Body of pancreas (tissue), 4 donors: ENCODE measurements around the gene INSYN2B. TPM values are rescaled to one million over a fixed set of nuclear protein-coding genes. Genes with fewer than 3 reads are reported as not detected.
A peak's percentile ranks its signal among the peaks of the same experiment; 100 is the strongest.

Source experiments
- ATAC-seq: fragments of 150-250 bp; one replicate; pipeline ENCODE4 v1.9.1; 2016
- DNase-seq, 4 donors: peaks; one replicate each; pipeline ENCODE4 v3.0.0-alpha.2; 2019
- H3K27ac ChIP-seq, 4 donors: fragments of 200-600 bp; sonication (generic); 1 replicate in 3 of 4; 2 replicates in 1 of 4; pipeline versions ENCODE4 v1.5.1 to v1.6.1; 2016 to 2019; ENCODE audit warnings: mild to moderate bottlenecking in 1 of 4, mixed read lengths in 1 of 4, moderate library complexity in 1 of 4
- H3K27me3 ChIP-seq, 2 donors: fragments of 200-600 bp; sonication (generic); one replicate each; pipeline ENCODE4 v1.6.0; 2016; ENCODE audit warnings: mild to moderate bottlenecking in 1 of 2
- H3K36me3 ChIP-seq, 2 donors: fragments of 200-600 bp; sonication (generic); replicated peaks in 1 of 2; 2 replicates each; pipeline ENCODE4 v1.5.1; 2016; ENCODE audit warnings: low read depth in 2 of 2; ENCODE audit not compliant: insufficient read depth in 1 of 2
- H3K4me1 ChIP-seq: fragments of 200-600 bp; sonication (generic); one replicate; pipeline ENCODE4 v1.6.0; 2016
- H3K4me3 ChIP-seq, 2 donors: fragments of 200-600 bp; sonication (generic); 1 replicate in 1 of 2; 2 replicates in 1 of 2; pipeline ENCODE4 v1.5.1; 2016 to 2019
- H3K9me3 ChIP-seq, 3 donors: fragments of 200-600 bp; sonication (generic); 1 replicate in 2 of 3; 2 replicates in 1 of 3; pipeline ENCODE4 v1.5.1; 2016
- CTCF ChIP-seq, 7 experiments: fragments of 450-650 bp in 4 of 7; fragments of 200-600 bp in 3 of 7; sonication (generic) in 3 of 7; IDR thresholded peaks; one replicate each; pipeline ENCODE4 v1.5.1; 2016 to 2019; ENCODE audit warnings: antibody characterized with exemption in 7 of 7
- POLR2A ChIP-seq, 3 donors: fragments of 450-650 bp; IDR thresholded peaks; one replicate each; pipeline ENCODE4 v1.6.1; 2016; ENCODE audit warnings: antibody characterized with exemption in 3 of 3, mild to moderate bottlenecking in 2 of 3
- WGBS, 2 donors: methylation state at CpG; one replicate each; pipeline ENCODE4 v1.1.5; 2017; 5-methylcytosine and 5-hydroxymethylcytosine counted together
- intact Hi-C: fragments of 100-400 bp; cut with DNase I; formaldehyde crosslinking; loops from one replicate; pipeline ENCODE4 v1.15.1; 2023
- total RNA-seq, 2 donors: library from RNA; depleted of rRNA; stranded (reverse); fragments of >200 nt; gene quantifications; one replicate each; pipeline ENCODE4 v1.1.0, GENCODE V29; 2016

INSYN2B gene
- total RNA-seq, 2 donors from 2014 or later = not detected

- Histone ChIP-seq H3K27ac (no peak overlapping the region), H3K27me3 (no peaks in the 10 kb centered on the region), H3K9me3 (no peaks in the 10 kb centered on the region), H3K36me3 (no peaks in the 10 kb centered on the region), H3K4me3 (no peak overlapping the region), H3K4me1 (no peaks in the 10 kb centered on the region)
- ATAC-seq = no peak
- TF ChIP-seq POLR2A (IDR thresholded peaks at IDR 0.05) = no peak
- TF ChIP-seq CTCF (IDR thresholded peaks at IDR 0.05) = no peak
- 78 to 79% methylated on average over 5 of the region's 5 CpGs for WGBS, 2 donors
- DNase-seq = no peak
- intact Hi-C loops = no loop called here
Observed at GRCh38 chr5:169946743-169947295, 33.5 kb downstream of the INSYN2B start.

GRCh38 chr5:169945831-169946261, 34.4 kb downstream of the INSYN2B start:
- ATAC-seq (no peak), DNase-seq (peak in 2 of 4 donors; percentile 9 to 17)
- H3K27ac ChIP-seq = no peak overlapping the region
- no peaks in the 10 kb centered on the region for H3K9me3 ChIP-seq
- no peaks in the 10 kb centered on the region for H3K27me3 ChIP-seq
- intact Hi-C loops = no loop called here
- no peaks in the 10 kb centered on the region for H3K36me3 ChIP-seq
- TF ChIP-seq CTCF (IDR thresholded peaks at IDR 0.05) = no peak
- no peak for TF ChIP-seq POLR2A (IDR thresholded peaks at IDR 0.05)
- H3K4me1 ChIP-seq = no peaks in the 10 kb centered on the region
- 14 to 32% methylated on average over 3 of the region's 3 CpGs for WGBS, 2 donors
- H3K4me3 ChIP-seq = no peak overlapping the region

- no peak for TF ChIP-seq CTCF (IDR thresholded peaks at IDR 0.05)
- TF ChIP-seq POLR2A (IDR thresholded peaks at IDR 0.05) = no peak
- Histone ChIP-seq H3K27ac (no peak overlapping the region), H3K4me1 (no peaks in the 10 kb centered on the region), H3K27me3 (no peaks in the 10 kb centered on the region), H3K9me3 (no peaks in the 10 kb centered on the region), H3K4me3 (no peak overlapping the region), H3K36me3 (no peaks in the 10 kb centered on the region)
- intact Hi-C loops = no loop called here
- WGBS, 2 donors = 41 to 44% methylated on average over 8 of the region's 8 CpGs
- ATAC-seq (no peak), DNase-seq (no peak)
Observed at GRCh38 chr5:169944922-169945680, 35.2 kb downstream of the INSYN2B start.

GRCh38 chr5:169944115-169944514, 36.2 kb downstream of the INSYN2B start:
- intact Hi-C loops = no loop called here
- no peaks in the 10 kb centered on the region for H3K36me3 ChIP-seq
- H3K9me3 ChIP-seq = no peaks in the 10 kb centered on the region
- H3K27me3 ChIP-seq = no peaks in the 10 kb centered on the region
- ATAC-seq (no peak), DNase-seq (no peak)
- no peak overlapping the region for H3K4me3 ChIP-seq
- H3K4me1 ChIP-seq = no peaks in the 10 kb centered on the region
- H3K27ac ChIP-seq = no peak overlapping the region
- no peak for TF ChIP-seq CTCF (IDR thresholded peaks at IDR 0.05)
- 68 to 81% methylated on average over 6 of the region's 6 CpGs for WGBS, 2 donors

GRCh38 chr5:169943026-169943425, 37.3 kb downstream of the INSYN2B start:
- no peaks in the 10 kb centered on the region for H3K36me3 ChIP-seq
- 79 to 87% methylated on average over 4 of the region's 4 CpGs for WGBS, 2 donors
- no peaks in the 10 kb centered on the region for H3K27me3 ChIP-seq
- ATAC-seq (no peak), DNase-seq (no peak)
- intact Hi-C loops = no loop called here
- H3K4me1 ChIP-seq = no peaks in the 10 kb centered on the region
- no peak overlapping the region for H3K27ac ChIP-seq
- H3K9me3 ChIP-seq = no peaks in the 10 kb centered on the region
- no peak overlapping the region for H3K4me3 ChIP-seq
- TF ChIP-seq POLR2A (IDR thresholded peaks at IDR 0.05) (no peak), CTCF (IDR thresholded peaks at IDR 0.05) (no peak)
